Activated CD8-positive, alpha-beta T cell treated with anti-CD3 and anti-CD28 coated beads for 36 hours (primary cell): ENCODE measurements around the gene SETD1A. TPM values are rescaled to one million over a fixed set of nuclear protein-coding genes. Genes with fewer than 3 reads are reported as not detected.

Source experiments
- ATAC-seq: fragments of 200-7000 bp; cut with Tn5 transposase; one replicate; pipeline ENCODE4 v1.10.0; 2021; ENCODE audit warnings: mild to moderate bottlenecking, moderate library complexity
- CTCF ChIA-PET: fragments of 350-600 bp; sonication (Branson Sonifier 250); formaldehyde crosslinking; loops from one replicate; lab custom pipeline; 2021; ENCODE audit warnings: antibody characterized with exemption; lab: Charles Lee
- POLR2A ChIA-PET: fragments of 350-600 bp; sonication (Branson Sonifier 250); formaldehyde crosslinking; loops from one replicate; lab custom pipeline; 2021; ENCODE audit warnings: antibody characterized with exemption; lab: Charles Lee
- DNase-seq: peaks from one replicate; pipeline ENCODE4 v3.0.0-alpha.2; 2020
- H3K27ac Mint-ChIP-seq: one replicate; pipeline ENCODE4 v1.8.0; 2021; ENCODE audit warnings: mild to moderate bottlenecking, mixed read lengths
- H3K27me3 Mint-ChIP-seq: one replicate; pipeline ENCODE4 v1.8.0; 2021; ENCODE audit warnings: mixed read lengths
- H3K36me3 Mint-ChIP-seq: one replicate; pipeline ENCODE4 v1.8.0; 2021; ENCODE audit warnings: low read depth, mixed read lengths
- H3K4me1 Mint-ChIP-seq: one replicate; pipeline ENCODE4 v1.8.0; 2021; ENCODE audit warnings: low read depth, mixed read lengths
- H3K4me3 Mint-ChIP-seq: one replicate; pipeline ENCODE4 v1.8.0; 2021; ENCODE audit warnings: mild to moderate bottlenecking, moderate library complexity, mixed read lengths
- H3K9me3 Mint-ChIP-seq: one replicate; pipeline ENCODE4 v1.8.0; 2021; ENCODE audit warnings: mixed read lengths
- intact Hi-C: fragments of 100-400 bp; cut with micrococcal nuclease; formaldehyde crosslinking; loops from one replicate; pipeline ENCODE4 v1.10.0; 2022
- total RNA-seq, 2 experiments: library from RNA; stranded (reverse); gene quantifications; one replicate each; pipeline ENCODE4 v1.2.3, GENCODE V29; 2021
- TF ChIP-seq, protein P1 (sequence below): fragments of 200-600 bp; IDR thresholded peaks from one replicate; pipeline ENCODE4 v1.8.0; 2022; ENCODE audit warnings: antibody characterized with exemption, mild to moderate bottlenecking

SETD1A gene
- total RNA-seq, 2 experiments from 2014 or later: 18.0 to 19.2 TPM

DNA sequence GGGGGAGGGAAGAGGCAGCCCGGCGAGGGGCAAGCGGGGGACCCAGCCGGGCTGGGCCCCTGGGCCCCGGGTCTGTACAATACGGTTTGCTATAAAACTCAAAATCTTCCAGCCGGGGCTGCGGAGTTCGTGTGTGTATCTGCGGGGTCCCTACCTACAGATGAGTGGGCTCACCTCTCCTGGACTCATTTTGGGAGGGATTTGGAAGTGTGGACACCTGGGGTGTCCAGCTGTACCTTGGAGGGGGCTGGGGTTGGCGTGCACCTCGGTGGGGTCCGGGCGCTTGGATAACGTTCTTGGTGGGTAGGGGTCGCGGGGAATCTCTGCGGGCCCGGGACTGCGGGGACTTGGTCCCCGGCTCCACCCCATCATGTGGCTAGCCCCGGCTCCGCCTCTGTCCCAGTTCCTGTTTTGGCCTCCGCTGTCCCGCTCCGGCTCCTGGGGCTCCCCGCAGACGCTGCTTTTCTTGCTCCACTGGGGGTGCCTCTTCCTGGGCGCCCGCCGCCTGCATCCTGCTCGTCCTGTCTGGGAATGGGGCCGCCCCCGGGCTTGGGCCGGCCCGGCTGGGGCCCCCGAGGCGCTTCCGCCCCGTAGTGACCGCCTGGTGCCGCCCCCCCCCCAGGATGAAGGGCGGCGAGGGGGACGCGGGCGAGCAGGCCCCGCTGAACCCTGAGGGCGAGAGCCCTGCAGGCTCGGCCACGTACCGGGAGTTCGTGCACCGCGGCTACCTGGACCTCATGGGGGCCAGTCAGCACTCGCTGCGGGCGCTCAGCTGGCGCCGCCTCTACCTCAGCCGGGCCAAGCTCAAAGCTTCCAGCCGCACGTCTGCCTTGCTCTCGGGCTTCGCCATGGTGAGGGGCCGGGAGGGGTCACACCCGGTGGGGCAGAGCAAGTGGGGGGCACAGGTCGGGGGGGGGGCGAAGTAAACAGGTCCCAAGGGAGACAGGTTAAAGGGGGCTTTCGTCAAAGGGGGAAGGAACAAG, 8.6 kb upstream of the SETD1A start, which contains the start of gene ORAI3:
Gene ORAI3 (plus strand): TSS at position 402 of the 983 bp plus-strand sequence. CDS start 222 bp downstream, at position 624.
- Mint-ChIP-seq H3K27me3 (no peaks in the 10 kb centered on the region), H3K4me3 (peak within 1 kb of the TSS; percentile 90), H3K9me3 (no peaks in the 10 kb centered on the region), H3K4me1 (peaks cover 21% of the 10 kb centered on the region), H3K27ac (peak within 1 kb of the TSS; percentile 84), H3K36me3 (peaks cover 13% of the 10 kb centered on the region)
- DNase-seq (peak; percentile 57), ATAC-seq (peak; percentile 35)
- ChIA-PET CTCF (interaction anchor here (1.3 to 2.4 kb wide), 5 partner anchors 8 to 194 kb away, joined by 4 to 14 read pairs (median 8); partner anchors contain the start of gene HSD3B7), POLR2A (interaction anchor here (1.0 to 1.9 kb wide), 6 partner anchors 10 to 144 kb away, joined by 3 to 8 read pairs (median 4); partner anchors contain the start of genes ZNF646 and ZNF668)
- TF ChIP-seq, protein P1, sequence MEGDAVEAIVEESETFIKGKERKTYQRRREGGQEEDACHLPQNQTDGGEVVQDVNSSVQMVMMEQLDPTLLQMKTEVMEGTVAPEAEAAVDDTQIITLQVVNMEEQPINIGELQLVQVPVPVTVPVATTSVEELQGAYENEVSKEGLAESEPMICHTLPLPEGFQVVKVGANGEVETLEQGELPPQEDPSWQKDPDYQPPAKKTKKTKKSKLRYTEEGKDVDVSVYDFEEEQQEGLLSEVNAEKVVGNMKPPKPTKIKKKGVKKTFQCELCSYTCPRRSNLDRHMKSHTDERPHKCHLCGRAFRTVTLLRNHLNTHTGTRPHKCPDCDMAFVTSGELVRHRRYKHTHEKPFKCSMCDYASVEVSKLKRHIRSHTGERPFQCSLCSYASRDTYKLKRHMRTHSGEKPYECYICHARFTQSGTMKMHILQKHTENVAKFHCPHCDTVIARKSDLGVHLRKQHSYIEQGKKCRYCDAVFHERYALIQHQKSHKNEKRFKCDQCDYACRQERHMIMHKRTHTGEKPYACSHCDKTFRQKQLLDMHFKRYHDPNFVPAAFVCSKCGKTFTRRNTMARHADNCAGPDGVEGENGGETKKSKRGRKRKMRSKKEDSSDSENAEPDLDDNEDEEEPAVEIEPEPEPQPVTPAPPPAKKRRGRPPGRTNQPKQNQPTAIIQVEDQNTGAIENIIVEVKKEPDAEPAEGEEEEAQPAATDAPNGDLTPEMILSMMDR: no peak
- intact Hi-C loops: no loop called here

DNA sequence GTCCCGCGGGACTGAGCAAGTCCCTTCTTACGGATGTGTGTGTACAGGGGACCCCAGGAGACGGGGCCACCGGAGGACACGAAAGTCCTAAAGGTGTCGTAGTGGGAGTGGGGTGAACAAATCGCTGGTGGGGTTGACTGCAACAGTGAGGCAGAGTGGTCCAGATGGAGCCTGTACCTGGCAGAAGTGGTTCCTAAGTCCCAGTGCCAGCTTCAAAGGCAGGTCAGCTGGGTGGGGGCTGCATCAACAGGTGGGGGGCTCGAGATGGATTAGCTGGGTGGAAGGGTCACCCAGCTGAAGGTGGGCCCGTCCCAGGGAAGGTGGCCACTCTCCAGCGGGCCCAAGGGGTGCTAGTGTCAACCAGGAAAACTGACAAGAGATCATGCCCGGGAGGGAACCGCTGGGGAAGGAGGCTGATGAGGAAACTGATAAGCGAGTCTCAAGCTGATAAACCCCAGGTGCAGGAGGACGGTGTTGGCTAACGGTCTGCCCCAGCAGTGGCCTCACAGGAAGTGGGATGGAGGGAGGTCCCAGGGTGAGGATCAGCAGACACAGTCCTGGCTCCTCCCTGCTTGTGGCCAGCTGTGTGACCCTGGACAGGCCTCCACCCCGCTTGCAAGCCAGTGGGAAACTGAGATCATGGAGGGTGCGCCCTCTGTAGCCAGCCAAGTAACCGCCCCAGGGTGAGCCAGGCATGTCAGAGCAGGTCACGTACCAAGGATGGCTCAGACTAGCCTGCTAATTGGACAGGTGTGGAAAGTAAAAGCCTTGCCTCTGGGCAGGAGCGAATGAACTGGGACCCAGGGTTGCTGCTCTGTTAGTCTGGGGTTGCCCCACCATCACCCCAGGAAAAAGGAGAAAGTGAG, 7.7 kb upstream of the SETD1A start:
- Mint-ChIP-seq H3K9me3 (no peaks in the 10 kb centered on the region), H3K36me3 (peaks cover 8% of the 10 kb centered on the region), H3K4me1 (peaks cover 21% of the 10 kb centered on the region), H3K27ac (peak overlapping the region; percentile 84), H3K4me3 (peak overlapping the region; percentile 90), H3K27me3 (no peaks in the 10 kb centered on the region)
- peak; percentile 79 for ATAC-seq
- intact Hi-C loops: no loop called here
- peak; percentile 79 for DNase-seq
- POLR2A ChIA-PET: interaction anchor here (1.0 to 2.0 kb wide), 8 partner anchors 8 to 230 kb away, joined by 3 to 8 read pairs (median 4); partner anchors contain the start of genes FUS, ZNF646 and ZNF668
- CTCF ChIA-PET: interaction anchor here (0.7 to 2.4 kb wide), 6 partner anchors 9 to 193 kb away, joined by 3 to 14 read pairs (median 8); partner anchors contain the start of gene HSD3B7
- TF ChIP-seq, protein P1: no peak

DNA sequence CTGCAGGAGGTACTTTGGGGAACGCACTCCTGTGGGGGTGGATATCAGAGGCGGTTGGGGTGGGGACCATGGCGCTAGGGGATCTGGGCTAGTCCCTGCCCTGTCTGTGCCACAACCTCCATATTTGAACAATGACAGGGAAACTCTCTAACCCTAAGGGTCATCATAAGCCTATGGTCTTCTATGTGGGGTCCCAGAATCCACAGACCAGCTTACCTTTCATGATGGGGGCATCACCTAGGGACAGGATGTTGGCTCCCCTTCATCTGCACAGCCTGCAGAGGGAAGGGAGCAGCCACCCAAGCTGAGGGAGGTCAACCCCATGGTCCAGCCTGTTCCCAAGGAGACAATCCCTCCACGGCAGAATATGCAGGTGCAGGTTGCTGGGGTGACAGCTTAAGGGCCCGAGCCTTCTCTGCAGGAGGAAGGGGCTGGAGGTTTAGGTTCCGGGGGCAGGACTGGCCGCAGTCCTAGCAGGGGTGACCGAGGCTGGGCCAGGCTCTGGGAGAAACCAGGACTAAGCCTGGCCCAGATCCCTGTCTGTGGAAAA, 7.0 kb upstream of the SETD1A start:
- CTCF ChIA-PET: interaction anchor here (0.7 to 2.4 kb wide), 5 partner anchors 9 to 192 kb away, joined by 3 to 14 read pairs (median 8); no protein-coding TSS in a partner anchor
- ATAC-seq: no peak
- Mint-ChIP-seq H3K4me1 (peaks cover 21% of the 10 kb centered on the region), H3K27me3 (no peaks in the 10 kb centered on the region), H3K27ac (peak overlapping the region; percentile 84), H3K36me3 (peaks cover 7% of the 10 kb centered on the region), H3K9me3 (no peaks in the 10 kb centered on the region), H3K4me3 (peak overlapping the region; percentile 90)
- TF ChIP-seq, protein P1: no peak
- no peak for DNase-seq
- POLR2A ChIA-PET: interaction anchor here (1.0 to 2.0 kb wide), 5 partner anchors 9 to 230 kb away, joined by 3 to 8 read pairs (median 6); partner anchors contain the start of genes FUS, ZNF646 and ZNF668
- intact Hi-C loops: no loop called here

DNA sequence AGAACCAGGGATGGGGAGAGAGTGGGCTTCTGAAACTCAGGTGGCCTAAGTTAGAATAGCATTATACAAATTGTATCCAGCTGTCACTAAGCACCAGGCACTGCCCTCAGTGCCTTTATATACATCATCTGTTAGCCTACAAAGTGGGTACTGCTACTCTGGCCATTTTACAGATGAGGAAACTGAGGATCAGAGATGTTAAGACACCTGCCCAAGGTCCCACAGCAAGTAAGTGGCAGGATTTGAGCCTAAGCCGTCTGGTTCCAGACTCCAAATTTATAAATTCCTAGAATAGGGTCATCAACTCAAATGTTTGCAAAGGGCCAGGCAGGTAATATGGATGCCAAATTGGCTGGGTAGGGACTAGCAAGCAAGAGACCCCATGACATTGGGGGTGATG, 6.4 kb upstream of the SETD1A start:
- Mint-ChIP-seq H3K9me3 (no peaks in the 10 kb centered on the region), H3K4me3 (no peak overlapping the region), H3K36me3 (peaks cover 3% of the 10 kb centered on the region), H3K27me3 (no peaks in the 10 kb centered on the region), H3K4me1 (peaks cover 25% of the 10 kb centered on the region), H3K27ac (no peak overlapping the region)
- ATAC-seq (no peak), DNase-seq (no peak)
- TF ChIP-seq, protein P1: no peak
- CTCF ChIA-PET: interaction anchor here (0.6 to 2.4 kb wide), 3 partner anchors 10 to 15 kb away, joined by 3 to 14 read pairs (median 8); no protein-coding TSS in a partner anchor
- intact Hi-C loops: no loop called here
- POLR2A ChIA-PET: interaction anchor here (1.0 to 2.0 kb wide), 3 partner anchors 9 to 229 kb away, joined by 3 to 7 read pairs (median 6); partner anchors contain the start of gene FUS
